GM18499 (cell line): ENCODE measurements around the gene IL6R.

Experiments used
- ATAC-seq: cut with Tn5 transposase; IDR thresholded peaks from one replicate; pipeline ENCODE4 v1.9.1; 2021; ENCODE audit warnings: moderate number of reproducible peaks; ENCODE audit not compliant: insufficient read depth, unreplicated experiment

IL6R gene

DNA sequence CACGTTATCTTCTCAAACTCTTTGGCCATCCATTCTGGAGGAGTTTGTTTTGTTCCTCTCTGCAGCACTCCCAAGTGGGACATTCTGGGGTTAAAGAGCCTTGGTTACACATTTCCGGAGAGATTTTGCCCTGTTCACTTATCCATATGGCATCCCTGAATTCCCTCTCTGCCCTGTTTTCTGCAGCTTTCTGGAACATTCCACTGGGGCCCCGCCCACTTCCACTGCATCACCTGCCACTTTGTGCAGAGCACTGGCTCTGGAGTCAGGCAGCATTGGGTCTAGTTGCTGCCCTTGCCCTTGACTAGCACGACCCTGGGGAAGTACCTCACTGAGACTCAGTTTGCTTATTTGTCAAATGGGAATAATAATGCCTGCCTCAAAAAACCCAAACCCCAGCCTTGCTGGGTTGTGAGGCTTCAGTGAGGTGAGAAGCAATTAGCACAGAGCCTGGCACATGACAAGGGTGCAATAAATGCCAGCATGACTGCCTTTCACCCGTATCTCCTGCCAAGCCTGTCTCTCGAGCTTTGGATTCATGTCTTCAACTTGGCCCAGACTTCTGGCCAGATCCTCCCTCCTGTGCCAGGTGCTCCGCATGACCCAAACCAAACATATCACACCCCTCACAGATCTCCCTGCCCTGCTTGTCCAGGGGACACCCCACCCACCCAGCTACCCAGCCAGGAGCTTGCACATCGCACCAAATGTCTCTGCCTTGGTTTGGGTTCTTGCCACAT is 38.3 kb downstream of the IL6R start:
- ATAC-seq, result no peak

DNA sequence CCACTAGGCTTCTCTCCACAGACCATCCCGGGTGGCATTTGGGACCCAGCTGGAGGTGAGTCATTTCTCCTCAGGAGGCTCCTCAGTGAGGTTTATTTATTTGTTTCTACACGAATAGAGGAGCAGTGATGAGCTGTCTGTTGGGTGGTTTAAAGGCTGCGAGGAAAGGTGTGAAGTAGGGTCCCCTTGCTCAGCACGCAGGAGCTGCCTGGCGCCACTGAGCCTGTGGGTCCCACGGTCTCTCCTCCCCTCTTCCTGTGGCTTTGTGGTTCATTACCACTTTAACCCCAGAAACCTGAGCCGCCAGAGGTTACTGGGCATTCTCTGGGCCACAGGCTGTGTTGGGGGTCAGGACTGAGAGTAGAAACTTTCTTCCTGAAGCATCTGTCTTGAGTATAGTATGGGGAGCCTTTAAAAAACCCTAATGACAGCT is 39.9 kb downstream of the IL6R start:
- ATAC-seq, result no peak

DNA sequence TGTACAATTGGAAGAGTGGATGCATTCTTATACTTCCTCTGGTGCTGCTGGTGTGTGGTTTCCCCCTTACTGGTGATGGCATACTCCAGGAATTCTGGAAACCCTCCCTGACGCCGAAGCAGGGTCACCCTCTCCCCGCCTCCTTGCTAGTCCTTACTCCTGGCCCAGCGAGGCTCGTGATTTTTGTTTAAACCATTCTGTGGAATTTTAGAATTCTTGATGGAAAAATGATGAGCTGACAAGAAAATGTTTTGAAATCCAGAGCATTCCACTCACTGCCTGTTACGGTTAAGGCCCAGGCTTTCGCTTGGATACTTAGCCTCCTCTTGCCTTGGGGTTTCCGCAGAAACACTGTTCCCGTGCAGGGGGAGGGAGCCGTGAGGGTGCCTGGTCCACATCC is 41.1 kb downstream of the IL6R start:
- no peak for ATAC-seq

DNA sequence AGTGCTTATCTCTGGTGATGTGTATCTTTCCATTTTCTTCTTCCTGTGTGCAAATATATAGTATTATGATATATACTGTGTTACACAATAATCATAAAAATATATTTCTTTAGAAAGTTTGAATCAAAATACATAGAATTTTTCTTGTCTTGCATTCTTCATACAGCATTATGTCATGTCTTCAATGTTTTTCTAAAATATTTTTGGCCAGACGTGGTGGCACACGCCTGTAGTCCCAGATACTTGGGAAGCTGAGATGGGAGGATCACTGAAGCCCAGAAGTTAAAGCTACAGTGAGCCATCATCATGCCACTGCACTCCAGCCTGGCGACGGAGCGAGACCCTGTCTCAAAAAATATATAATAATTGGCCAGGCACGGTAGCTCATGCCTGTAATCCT is 41.6 kb downstream of the IL6R start:
- ATAC-seq, result no peak

DNA sequence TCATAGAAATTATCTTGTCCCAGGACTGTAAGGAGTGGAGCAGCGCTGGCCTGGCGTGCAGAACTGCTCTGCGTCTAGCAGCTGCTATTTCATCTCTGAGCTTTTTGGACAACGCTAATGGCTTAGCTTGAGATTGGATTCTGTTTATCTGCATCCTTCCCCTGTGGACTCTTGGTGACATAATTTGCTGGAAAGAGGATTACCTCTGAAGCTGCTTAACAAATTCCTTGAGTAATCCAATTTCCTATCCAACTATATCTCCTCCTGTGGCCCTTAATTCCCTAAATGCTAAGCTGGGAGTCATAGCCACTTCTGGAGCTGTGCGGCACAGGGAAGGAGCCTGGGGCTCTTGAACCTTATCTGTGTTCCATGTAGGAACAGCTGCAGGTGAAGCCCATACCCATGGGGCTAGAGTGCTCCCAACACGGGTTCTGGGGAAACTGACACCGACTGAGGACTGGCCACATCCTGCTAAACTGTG is 43.2 kb downstream of the IL6R start:
- no peak for ATAC-seq

DNA sequence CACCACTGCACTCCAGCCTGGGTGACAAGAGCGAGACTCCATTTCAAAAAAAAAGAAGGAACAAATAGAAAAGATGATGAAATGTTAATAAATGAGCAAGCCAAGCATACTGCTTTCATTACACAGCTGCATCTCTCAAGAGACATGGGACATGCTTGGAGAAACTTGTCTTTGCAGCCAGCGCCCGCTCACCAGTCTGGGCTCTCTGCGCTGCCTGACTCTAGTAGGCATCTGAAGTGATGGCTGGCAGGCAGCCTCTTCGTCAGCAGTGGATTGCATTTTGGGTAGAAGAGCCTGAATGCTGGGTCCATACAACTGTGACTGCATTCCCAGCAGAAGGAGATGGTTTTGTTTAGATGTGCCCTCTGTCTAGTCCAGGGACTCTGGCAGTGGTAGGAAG is 48.0 kb downstream of the IL6R start:
- no peak for ATAC-seq

DNA sequence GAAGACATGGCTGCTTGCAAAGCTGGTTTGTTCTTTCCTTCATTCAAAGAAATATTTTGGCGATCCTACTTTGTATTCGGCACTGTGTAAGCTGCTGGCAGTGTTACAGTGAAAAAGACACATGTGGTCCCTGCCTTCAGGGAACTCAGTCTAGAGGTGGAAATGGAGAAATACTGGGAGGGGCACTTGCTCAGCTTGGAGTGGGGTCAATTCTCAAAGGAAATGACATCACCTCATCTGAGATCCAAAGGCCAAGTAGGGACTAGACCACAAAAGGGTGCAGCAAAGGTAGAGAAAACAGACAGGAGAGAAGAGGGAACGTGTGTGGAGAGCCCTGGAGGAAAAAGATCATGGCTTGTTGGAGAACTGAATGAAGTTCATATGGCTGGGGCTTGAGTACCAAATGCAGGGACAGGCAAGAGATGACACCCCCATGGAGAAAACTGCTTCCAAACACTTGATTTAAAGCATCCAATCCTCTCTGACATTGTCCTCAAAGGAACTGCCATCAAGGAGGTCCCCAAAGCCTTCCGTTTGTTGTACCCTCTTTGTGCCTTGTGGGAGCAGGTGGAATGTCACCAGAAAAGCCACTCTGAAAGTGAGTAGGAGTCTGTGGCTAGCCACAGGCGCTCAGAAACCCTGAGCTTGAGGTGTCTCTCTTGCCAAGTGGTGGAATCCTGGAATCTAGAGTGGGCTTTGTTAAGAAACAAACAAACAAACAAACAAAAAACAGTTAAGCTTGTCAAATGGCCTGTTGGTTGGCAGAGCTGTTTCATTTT is 48.6 kb downstream of the IL6R start:
- no peak for ATAC-seq

DNA sequence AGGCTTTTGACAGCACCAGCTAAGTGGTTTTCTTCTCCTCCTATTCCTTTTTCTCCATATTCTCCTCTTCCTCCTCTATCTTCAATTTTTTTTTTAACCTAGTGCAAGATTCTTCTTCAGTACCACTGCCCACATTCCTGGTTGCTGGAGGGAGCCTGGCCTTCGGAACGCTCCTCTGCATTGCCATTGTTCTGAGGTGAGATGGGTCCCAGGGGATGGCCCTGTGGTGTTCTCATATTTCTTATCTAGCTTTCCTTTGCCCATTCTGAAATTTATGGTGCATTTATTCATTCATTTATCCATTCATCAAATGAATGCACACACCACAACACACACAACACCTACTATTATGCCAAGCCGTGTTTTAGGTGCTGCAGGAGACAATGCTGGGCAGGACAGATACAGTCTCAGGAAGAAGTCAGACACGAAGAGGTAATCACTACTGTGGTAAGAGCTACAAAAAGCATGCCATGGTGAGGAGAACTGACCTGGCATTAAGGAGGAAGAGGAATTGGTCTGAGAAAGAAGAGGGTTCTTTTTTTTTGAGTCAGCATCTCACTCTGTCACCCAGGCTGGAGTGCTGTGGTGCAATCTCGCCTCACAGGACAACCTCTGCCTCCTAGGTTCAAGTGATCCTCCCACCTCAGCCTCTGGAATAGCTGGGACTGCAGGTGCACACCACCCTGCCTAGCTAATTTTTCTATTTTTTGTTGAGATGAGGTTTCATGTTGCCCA is 49.4 kb downstream of the IL6R start:
- no peak for ATAC-seq

DNA sequence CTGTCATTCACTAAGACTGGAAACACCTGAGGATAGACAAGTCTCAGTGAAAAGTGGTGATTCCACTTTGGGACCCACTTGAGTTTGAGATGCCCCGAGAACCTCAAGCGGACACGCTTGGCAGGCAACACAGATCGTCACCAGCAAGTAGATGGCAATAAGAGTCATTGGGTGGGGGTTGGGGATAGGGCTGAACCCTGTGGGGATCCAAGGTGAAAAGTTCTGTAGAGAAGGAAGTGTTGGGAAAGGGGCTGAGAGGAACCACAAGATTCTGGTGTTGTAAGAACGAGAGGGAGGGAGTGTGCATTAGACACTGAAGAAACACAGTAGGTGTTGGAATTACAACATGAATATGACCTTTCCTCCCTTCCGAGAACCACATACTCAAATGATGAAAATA is 51.5 kb downstream of the IL6R start:
- ATAC-seq, result no peak

DNA sequence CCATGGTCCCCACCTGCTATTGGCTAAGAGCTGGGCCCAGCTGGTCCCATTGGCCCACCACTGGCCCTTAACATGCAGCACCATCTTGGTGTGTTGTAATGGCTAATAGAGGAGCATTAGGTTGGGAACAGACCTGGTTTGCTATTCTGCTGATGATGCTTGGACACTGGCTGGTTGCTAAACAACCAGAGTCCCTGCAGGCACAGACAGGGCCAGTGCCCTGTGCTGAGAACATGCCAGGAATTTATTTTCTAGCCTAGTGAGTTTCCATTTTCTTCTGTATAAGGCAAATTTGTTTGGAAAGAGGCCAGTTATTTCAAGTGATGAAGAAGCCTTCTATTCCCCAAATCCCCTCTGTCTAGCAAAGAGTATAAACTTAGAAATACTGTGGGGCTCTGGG is 53.9 kb downstream of the IL6R start:
- ATAC-seq, result no peak

DNA sequence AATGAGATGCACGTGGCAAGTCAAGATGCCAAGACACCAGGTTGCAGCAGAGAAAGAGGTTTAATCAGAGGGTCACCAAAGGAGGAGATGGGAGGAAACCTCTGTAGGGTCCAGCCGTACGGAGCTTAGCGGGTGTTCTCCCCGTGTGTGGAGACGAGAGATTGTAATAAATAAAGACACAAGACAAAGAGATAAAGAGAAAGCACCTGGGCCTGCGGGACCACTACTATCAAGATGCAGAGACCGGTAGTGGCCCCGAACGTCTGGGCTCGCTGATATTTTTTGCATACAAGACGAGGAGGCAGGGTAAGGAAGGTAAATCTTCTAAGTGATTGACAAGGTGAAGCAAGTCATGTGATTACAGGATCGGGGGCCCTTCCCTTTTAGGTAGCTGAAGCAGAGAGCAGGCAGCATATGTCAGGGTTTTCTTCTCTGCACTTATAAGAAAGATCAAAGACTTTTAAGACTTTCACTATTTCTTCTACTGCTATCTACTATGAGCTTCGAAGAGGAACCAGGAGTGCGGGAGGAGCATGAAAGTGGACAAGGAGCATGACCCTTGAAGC is 55.6 kb downstream of the IL6R start:
- no peak for ATAC-seq

DNA sequence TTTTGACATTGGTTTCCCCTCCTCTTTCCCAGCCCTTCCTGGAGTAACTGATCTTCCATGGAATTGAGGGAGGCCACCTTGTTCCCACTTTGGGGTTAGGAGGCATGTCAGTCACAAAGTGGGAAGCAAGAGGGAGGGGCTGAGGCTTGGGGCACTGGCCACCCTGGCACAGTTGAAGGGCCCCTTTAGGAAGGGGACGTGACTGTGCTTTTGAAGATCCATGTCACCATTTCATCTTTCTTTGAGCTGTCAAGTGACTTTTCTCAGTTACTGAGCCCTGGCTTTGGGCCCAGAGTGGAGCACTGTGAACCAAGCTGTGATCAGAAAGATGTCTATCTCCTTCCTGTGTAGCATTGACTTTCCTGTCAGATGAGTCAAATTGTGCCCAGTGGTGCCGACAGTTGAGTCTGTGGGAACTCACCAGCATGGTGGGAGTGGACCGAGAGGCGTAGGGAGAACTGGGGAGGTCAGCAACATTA is 58.4 kb downstream of the IL6R start:
- no peak for ATAC-seq

DNA sequence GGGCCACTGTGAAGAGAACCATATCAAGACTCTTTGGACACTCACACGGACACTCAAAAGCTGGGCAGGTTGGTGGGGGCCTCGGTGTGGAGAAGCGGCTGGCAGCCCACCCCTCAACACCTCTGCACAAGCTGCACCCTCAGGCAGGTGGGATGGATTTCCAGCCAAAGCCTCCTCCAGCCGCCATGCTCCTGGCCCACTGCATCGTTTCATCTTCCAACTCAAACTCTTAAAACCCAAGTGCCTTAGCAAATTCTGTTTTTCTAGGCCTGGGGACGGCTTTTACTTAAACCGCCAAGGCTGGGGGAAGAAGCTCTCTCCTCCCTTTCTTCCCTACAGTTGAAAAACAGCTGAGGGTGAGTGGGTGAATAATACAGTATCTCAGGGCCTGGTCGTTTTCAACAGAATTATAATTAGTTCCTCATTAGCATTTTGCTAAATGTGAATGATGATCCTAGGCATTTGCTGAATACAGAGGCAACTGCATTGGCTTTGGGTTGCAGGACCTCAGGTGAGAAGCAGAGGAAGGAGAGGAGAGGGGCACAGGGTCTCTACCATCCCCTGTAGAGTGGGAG is 60.6 kb downstream of the IL6R start:
- no peak for ATAC-seq

DNA sequence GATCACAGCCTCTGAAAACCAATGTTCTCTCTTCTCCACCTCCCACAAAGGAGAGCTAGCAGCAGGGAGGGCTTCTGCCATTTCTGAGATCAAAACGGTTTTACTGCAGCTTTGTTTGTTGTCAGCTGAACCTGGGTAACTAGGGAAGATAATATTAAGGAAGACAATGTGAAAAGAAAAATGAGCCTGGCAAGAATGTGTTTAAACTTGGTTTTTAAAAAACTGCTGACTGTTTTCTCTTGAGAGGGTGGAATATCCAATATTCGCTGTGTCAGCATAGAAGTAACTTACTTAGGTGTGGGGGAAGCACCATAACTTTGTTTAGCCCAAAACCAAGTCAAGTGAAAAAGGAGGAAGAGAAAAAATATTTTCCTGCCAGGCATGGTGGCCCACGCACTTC is 61.1 kb downstream of the IL6R start:
- ATAC-seq, result no peak

DNA sequence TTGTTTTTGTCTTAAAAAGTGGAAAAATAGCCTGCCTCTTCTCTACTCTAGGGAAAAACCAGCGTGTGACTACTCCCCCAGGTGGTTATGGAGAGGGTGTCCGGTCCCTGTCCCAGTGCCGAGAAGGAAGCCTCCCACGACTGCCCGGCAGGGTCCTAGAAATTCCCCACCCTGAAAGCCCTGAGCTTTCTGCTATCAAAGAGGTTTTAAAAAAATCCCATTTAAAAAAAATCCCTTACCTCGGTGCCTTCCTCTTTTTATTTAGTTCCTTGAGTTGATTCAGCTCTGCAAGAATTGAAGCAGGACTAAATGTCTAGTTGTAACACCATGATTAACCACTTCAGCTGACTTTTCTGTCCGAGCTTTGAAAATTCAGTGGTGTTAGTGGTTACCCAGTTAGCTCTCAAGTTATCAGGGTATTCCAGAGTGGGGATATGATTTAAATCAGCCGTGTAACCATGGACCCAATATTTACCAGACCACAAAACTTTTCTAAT is 61.8 kb downstream of the IL6R start:
- ATAC-seq, result no peak

DNA sequence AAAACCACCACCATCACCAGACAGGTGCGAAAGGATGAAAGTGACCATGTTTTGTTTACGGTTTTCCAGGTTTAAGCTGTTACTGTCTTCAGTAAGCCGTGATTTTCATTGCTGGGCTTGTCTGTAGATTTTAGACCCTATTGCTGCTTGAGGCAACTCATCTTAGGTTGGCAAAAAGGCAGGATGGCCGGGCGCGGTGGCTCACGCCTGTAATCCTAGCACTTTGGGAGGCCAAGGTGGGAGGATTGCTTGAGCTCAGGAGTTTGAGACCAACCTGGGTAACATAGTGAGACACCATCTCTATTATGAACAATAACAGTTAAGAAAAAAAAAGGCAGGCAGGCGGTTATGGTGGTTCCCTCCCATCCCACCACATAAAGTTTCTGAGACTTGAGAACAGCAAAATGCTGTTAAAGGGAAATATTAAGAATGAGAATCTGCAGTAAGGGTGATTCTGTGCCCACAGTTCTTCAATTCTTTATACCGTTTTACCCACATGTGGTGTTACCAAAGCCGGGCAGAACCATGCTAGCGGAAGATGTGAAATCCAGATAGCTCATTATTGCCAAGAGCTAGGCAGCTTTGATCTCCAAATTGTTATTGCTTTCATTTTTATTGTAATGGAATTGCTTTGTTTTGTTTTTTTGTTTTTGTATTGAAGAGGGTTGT is 62.4 kb downstream of the IL6R start:
- ATAC-seq, result no peak

DNA sequence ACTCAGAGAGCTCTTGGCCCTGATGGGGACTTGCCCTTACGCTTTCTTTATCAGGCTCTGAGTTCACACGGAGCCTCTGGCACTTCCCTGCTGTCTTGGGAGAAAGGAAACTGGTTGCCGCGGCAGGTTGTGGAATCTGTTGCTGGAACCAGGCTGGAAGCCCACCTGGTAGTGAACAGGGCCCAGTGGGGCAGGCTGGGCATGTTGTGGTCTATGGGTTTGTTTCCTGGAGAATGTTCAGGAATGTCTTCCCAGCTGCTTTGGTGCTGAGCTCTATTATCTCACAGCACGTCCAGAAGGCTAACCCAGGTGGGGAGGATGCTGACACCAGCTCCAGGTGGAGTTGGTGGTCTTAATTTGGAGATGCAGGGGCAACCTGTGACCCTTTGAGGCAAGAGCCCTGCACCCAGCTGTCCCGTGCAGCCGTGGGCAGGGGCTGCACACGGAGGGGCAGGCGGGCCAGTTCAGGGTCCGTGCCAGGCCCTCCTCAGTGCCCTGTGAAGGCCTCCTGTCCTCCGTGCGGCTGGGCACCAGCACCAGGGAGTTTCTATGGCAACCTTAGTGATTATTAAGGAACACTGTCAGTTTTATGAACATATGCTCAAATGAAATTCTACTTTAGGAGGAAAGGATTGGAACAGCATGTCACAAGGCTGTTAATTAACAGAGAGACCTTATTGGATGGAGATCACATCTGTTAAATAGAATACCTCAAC is 63.5 kb downstream of the IL6R start:
- ATAC-seq, result no peak

DNA sequence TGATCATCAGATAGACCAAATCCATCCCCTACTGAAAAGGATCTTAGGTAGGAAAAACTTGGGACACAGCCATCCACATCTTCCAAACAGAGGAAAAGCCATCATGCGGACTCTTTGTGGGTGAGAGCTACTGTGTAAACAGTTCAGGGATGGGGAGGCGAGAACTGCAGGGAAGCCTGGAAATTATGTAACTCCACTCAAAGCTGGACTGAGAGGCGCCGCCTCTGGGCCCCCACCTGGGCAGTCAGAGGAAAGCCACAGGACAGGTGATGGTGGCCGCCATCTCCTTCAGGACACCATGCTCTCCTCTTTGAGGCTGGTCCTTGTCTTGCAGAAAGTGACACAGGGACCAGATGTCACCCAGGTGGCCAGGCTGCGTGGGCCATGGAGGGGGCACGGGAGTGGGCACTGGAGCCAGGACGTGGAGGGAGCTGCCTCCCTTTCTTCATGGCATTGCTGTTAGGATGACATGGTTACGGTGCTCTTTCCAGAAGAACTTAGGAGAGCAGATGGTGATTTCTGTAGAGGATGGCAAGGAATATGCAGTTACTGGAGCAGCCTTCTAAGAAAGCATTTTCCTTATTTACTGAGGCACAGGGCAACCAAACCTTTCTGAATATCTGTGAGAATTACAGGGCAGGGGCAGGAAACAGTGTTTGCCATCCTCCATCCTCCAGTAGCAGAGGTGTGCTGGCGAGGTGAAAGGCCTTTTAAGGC is 64.9 kb downstream of the IL6R start:
- ATAC-seq, result no peak
